ENCODE results near the gene MEIOSIN.
"Not testable (repeated sequence)": the region's sequence is repeated elsewhere in the genome, so short reads cannot be mapped to it uniquely, and the experiment has no call there.

Gene MEIOSIN

GRCh38 chr19:45793876-45794275 is 60.6 kb downstream of the MEIOSIN start:
- no peak for DNase-seq (ENCODE audit: extremely low read depth in 1 of 2, low read depth in 1 of 2)

GRCh38 chr19:45794627-45795026 is 61.4 kb downstream of the MEIOSIN start:
- DNase-seq (ENCODE audit: extremely low read depth in 1 of 2, low read depth in 1 of 2) = no peak

- DNase-seq (ENCODE audit: extremely low read depth in 1 of 2, low read depth in 1 of 2) = no peak
Observed at GRCh38 chr19:45798995-45799517, 65.8 kb downstream of the MEIOSIN start.

- not testable (repeated sequence) for DNase-seq (ENCODE audit: extremely low read depth in 1 of 2, low read depth in 1 of 2)
Observed at GRCh38 chr19:45799541-45799940, 66.3 kb downstream of the MEIOSIN start.

GRCh38 chr19:45800070-45800553 is 66.9 kb downstream of the MEIOSIN start:
- no peak for DNase-seq (ENCODE audit: extremely low read depth in 1 of 2, low read depth in 1 of 2)

- no peak for DNase-seq (ENCODE audit: extremely low read depth in 1 of 2, low read depth in 1 of 2)
Observed at GRCh38 chr19:45801603-45802175, 68.5 kb downstream of the MEIOSIN start.

- no peak for DNase-seq (ENCODE audit: extremely low read depth in 1 of 2, low read depth in 1 of 2)
Observed at GRCh38 chr19:45804140-45804958, 71.1 kb downstream of the MEIOSIN start.

- DNase-seq (ENCODE audit: extremely low read depth in 1 of 2, low read depth in 1 of 2) = no peak
Observed at GRCh38 chr19:45804959-45805230, 71.7 kb downstream of the MEIOSIN start.

- no peak for DNase-seq (ENCODE audit: extremely low read depth in 1 of 2, low read depth in 1 of 2)
Observed at GRCh38 chr19:45805719-45806118, 72.5 kb downstream of the MEIOSIN start.

- no peak for DNase-seq (ENCODE audit: extremely low read depth in 1 of 2, low read depth in 1 of 2)
Observed at GRCh38 chr19:45809643-45810159, 76.5 kb downstream of the MEIOSIN start.

GRCh38 chr19:45812297-45812696 is 79.1 kb downstream of the MEIOSIN start:
- no peak for DNase-seq (ENCODE audit: extremely low read depth in 1 of 2, low read depth in 1 of 2)

Data from stimulated activated CD8-positive, alpha-beta memory T cell treated with anti-CD3 and anti-CD28 coated beads, Interleukin-7, amount 100 ng/mL, for 48 hours (primary cell).